IMR-90 (cell line): ENCODE measurements around the gene LHPP.

Experiments
- FOS ChIP-seq: fragments of 150-350 bp; IDR thresholded peaks from 2 replicates; pipeline ENCODE4 v1.6.1; 2016; ENCODE audit warnings: low read depth, low read length
- POLR2A ChIP-seq: IDR thresholded peaks from 2 replicates; pipeline ENCODE4 v1.6.1; 2012; ENCODE audit warnings: mild to moderate bottlenecking, low read depth, low read length
- SMC3 ChIP-seq: fragments of 150-350 bp; IDR thresholded peaks from 2 replicates; pipeline ENCODE4 v1.6.1; 2016; ENCODE audit warnings: low read depth, mild to moderate bottlenecking, antibody characterized with exemption, low read length, moderate library complexity
- TF ChIP-seq, protein P1 (sequence below): conservative IDR thresholded peaks from 2 replicates; pipeline ENCODE4 v1.5.1; 2012; ENCODE audit warnings: mild to moderate bottlenecking, low read depth, low read length, improper control_type of control experiment
- TF ChIP-seq, protein P2 (sequence below): fragments of 150-350 bp; IDR thresholded peaks from 2 replicates; pipeline ENCODE4 v1.6.1; 2017; ENCODE audit warnings: mild to moderate bottlenecking, antibody characterized with exemption, low read length, low read depth

DNA sequence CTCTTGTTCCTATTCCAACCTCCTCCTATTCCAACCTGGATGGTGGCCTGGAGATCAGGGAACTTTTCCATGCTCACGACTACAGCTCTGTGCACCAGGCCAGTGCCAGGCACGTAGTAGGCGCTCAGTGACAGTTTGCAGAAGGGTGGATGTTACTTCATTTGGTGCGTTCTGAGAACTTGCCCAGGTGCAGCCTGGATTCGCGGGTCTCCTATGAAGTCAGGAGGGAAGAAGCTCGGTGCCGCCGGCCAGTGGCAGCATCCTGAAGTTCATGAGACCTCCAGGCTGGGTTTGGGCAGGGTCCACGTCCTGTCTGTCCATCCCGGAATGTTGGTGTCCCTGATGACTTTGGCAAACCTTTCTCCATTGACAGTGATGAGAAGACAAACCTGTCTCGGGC is 21.3 kb downstream of the LHPP start:
- TF ChIP-seq, protein P1, sequence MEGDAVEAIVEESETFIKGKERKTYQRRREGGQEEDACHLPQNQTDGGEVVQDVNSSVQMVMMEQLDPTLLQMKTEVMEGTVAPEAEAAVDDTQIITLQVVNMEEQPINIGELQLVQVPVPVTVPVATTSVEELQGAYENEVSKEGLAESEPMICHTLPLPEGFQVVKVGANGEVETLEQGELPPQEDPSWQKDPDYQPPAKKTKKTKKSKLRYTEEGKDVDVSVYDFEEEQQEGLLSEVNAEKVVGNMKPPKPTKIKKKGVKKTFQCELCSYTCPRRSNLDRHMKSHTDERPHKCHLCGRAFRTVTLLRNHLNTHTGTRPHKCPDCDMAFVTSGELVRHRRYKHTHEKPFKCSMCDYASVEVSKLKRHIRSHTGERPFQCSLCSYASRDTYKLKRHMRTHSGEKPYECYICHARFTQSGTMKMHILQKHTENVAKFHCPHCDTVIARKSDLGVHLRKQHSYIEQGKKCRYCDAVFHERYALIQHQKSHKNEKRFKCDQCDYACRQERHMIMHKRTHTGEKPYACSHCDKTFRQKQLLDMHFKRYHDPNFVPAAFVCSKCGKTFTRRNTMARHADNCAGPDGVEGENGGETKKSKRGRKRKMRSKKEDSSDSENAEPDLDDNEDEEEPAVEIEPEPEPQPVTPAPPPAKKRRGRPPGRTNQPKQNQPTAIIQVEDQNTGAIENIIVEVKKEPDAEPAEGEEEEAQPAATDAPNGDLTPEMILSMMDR, result no peak
- TF ChIP-seq POLR2A (no peak), SMC3 (no peak), FOS (no peak)
- TF ChIP-seq, protein P2, sequence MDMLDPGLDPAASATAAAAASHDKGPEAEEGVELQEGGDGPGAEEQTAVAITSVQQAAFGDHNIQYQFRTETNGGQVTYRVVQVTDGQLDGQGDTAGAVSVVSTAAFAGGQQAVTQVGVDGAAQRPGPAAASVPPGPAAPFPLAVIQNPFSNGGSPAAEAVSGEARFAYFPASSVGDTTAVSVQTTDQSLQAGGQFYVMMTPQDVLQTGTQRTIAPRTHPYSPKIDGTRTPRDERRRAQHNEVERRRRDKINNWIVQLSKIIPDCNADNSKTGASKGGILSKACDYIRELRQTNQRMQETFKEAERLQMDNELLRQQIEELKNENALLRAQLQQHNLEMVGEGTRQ, result no peak
